ENCODE results near the gene ALKAL2. TPM values are rescaled to one million over a fixed set of nuclear protein-coding genes. Genes with fewer than 3 reads are reported as not detected.

ALKAL2 gene
- total and polyA plus RNA-seq, 2 experiments from 2014 or later: 2.9 to 27.5 TPM

DNA sequence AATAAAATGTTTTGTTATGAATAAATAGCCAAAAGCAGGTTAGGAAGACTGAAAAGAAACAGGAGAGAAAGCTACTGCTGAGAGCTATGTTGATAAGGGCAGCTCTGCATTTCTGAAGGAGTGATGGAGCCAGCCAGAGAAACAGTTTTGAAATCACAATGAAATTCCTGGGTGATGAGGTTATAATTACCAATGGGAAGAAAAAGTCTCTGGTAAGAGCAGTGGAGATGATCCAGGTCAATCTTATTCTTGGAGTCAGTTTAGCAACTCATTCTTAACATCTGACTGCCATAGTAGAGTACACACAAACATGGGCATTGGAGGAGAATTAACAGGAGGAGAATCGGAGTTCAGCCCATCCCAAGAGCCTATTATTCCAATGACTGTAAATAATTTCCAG is 2.4 kb downstream of the ALKAL2 start:
- peaks cover 16% of the 10 kb centered on the region for H4K20me1 ChIP-seq (ENCODE audit: insufficient read depth, poor library complexity, severe bottlenecking)
- peaks cover 9% of the 10 kb centered on the region for H3K4me1 ChIP-seq (ENCODE audit: insufficient read depth)
- 91% methylated on average over 1 of the region's 1 CpG for WGBS (ENCODE audit: low lambda C conversion rate, missing lambda C conversion rate)
- TF ChIP-seq, protein P1, sequence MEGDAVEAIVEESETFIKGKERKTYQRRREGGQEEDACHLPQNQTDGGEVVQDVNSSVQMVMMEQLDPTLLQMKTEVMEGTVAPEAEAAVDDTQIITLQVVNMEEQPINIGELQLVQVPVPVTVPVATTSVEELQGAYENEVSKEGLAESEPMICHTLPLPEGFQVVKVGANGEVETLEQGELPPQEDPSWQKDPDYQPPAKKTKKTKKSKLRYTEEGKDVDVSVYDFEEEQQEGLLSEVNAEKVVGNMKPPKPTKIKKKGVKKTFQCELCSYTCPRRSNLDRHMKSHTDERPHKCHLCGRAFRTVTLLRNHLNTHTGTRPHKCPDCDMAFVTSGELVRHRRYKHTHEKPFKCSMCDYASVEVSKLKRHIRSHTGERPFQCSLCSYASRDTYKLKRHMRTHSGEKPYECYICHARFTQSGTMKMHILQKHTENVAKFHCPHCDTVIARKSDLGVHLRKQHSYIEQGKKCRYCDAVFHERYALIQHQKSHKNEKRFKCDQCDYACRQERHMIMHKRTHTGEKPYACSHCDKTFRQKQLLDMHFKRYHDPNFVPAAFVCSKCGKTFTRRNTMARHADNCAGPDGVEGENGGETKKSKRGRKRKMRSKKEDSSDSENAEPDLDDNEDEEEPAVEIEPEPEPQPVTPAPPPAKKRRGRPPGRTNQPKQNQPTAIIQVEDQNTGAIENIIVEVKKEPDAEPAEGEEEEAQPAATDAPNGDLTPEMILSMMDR (IDR thresholded peaks at IDR 0.05; ENCODE audit: poor library complexity): no peak
- TF ChIP-seq EZH2phosphoT487 (IDR thresholded peaks at IDR 0.05; ENCODE audit: low read depth, severe bottlenecking, unreplicated experiment) (no peak), EZH2 (IDR thresholded peaks at IDR 0.05; ENCODE audit: borderline replicate concordance) (no peak)
- no peaks in the 10 kb centered on the region for H3K9me3 ChIP-seq (ENCODE audit: low read depth)
- no peaks in the 10 kb centered on the region for H3K9me2 ChIP-seq (replicated peaks; ENCODE audit: insufficient read depth)
- H3K4me3 ChIP-seq: no peak overlapping the region
- H3K4me2 ChIP-seq: peak overlapping the region; percentile 91
- H3K36me3 ChIP-seq (replicated peaks; ENCODE audit: insufficient read depth, low read depth): no peaks in the 10 kb centered on the region
- no peak for DNase-seq (ENCODE audit: low spot score)
- H2AFZ ChIP-seq: no peak overlapping the region
- H3K27me3 ChIP-seq: peaks cover 39% of the 10 kb centered on the region
- no peaks in the 10 kb centered on the region for H3K79me2 ChIP-seq
- H3K27ac ChIP-seq: no peak overlapping the region

DNA sequence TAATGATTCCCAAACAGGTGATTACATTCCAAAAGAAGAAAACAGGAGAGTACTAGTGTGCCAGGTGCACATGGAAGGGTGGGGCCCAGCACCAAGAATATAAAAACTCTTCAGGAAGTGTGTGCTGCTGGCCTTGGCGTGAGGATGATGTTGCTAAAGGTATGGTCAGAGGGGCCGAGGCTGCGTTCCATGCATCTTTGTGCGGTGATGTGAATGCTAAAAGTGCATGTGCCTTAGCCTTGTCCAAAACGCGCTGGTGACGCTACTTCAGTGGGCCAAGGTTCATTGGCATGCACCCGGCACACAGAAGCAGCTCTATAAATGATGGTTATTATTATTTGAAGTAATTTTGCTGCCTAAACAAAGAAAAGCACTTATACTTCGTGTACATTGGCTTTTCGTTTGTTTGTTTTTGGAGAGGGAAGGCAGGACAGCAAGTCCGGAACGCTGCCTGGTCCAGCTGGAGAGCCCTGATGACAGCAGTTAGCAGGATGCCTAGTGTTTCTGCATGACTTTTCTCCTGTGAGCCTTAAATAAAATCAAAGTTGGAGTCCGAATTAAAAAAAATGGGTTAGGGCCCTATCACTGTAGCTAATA is 2.9 kb downstream of the ALKAL2 start:
- no peak overlapping the region for H3K4me3 ChIP-seq
- H3K79me2 ChIP-seq: no peaks in the 10 kb centered on the region
- WGBS (ENCODE audit: low lambda C conversion rate, missing lambda C conversion rate): 76% methylated on average over 13 of the region's 13 CpGs
- no peaks in the 10 kb centered on the region for H3K9me2 ChIP-seq (replicated peaks; ENCODE audit: insufficient read depth)
- no peak overlapping the region for H3K4me2 ChIP-seq
- DNase-seq (ENCODE audit: low spot score): no peak
- H3K27ac ChIP-seq: no peak overlapping the region
- H2AFZ ChIP-seq: no peak overlapping the region
- peaks cover 9% of the 10 kb centered on the region for H3K4me1 ChIP-seq (ENCODE audit: insufficient read depth)
- TF ChIP-seq EZH2phosphoT487 (IDR thresholded peaks at IDR 0.05; ENCODE audit: low read depth, severe bottlenecking, unreplicated experiment) (no peak), EZH2 (IDR thresholded peaks at IDR 0.05; ENCODE audit: borderline replicate concordance) (no peak)
- TF ChIP-seq, protein P1 (IDR thresholded peaks at IDR 0.05; ENCODE audit: poor library complexity): no peak
- H3K36me3 ChIP-seq (replicated peaks; ENCODE audit: insufficient read depth, low read depth): no peaks in the 10 kb centered on the region
- H4K20me1 ChIP-seq (ENCODE audit: insufficient read depth, poor library complexity, severe bottlenecking): peaks cover 16% of the 10 kb centered on the region
- H3K27me3 ChIP-seq: peaks cover 37% of the 10 kb centered on the region
- no peaks in the 10 kb centered on the region for H3K9me3 ChIP-seq (ENCODE audit: low read depth)

DNA sequence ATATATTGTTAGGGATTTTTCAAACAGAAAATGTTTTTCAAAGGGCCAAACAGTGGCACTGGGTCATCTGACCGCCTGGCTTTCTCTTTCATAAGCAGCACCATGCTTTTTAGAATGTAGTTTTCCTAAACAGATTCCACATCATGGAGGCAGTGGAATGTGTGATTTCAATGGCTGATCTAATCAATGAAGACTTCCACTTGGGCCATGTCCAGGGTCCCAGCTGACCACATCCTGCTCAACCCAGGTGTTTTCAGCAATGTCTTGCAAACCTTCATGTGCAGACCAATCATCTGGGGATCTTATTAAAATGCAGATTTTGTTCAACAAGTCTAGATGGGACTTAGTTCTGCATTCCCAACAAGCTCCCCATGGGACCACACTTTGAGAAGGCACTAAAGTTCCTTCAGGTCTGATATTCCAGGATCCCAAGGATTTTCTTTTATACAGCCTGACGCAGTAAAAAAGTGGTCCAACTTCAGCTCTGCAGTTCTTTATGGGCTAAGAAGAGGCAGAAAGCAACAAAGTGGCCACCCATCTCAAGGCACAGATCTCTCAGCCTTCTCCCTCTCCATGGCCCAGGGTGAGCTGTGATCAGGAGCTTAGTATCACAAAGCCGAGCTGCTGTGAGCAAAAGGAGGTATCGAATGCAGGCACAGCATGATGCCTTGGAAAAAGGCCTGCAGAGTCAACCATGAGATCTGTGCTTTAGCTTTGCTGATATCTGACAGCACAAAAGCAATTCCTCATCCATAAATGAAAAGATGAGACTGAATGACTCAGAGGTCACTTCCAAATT is 3.7 kb downstream of the ALKAL2 start:
- Histone ChIP-seq H3K36me3 (replicated peaks; ENCODE audit: insufficient read depth, low read depth) (no peaks in the 10 kb centered on the region), H3K9me2 (replicated peaks; ENCODE audit: insufficient read depth) (no peaks in the 10 kb centered on the region), H4K20me1 (ENCODE audit: insufficient read depth, poor library complexity, severe bottlenecking) (peaks cover 16% of the 10 kb centered on the region), H3K4me3 (no peak overlapping the region), H2AFZ (no peak overlapping the region), H3K27ac (no peak overlapping the region), H3K79me2 (no peaks in the 10 kb centered on the region), H3K4me2 (no peak overlapping the region), H3K4me1 (ENCODE audit: insufficient read depth) (peaks cover 9% of the 10 kb centered on the region), H3K27me3 (peaks cover 31% of the 10 kb centered on the region), H3K9me3 (ENCODE audit: low read depth) (no peaks in the 10 kb centered on the region)
- TF ChIP-seq, protein P1 (IDR thresholded peaks at IDR 0.05; ENCODE audit: poor library complexity): no peak
- no peak for TF ChIP-seq EZH2 (IDR thresholded peaks at IDR 0.05; ENCODE audit: borderline replicate concordance)
- DNase-seq (ENCODE audit: low spot score): no peak
- 72% methylated on average over 4 of the region's 4 CpGs for WGBS (ENCODE audit: low lambda C conversion rate, missing lambda C conversion rate)
